Esophagus squamous epithelium (tissue), 5 donors: ENCODE measurements around the gene GRB7. TPM values are rescaled to one million over a fixed set of nuclear protein-coding genes. Genes with fewer than 3 reads are reported as not detected.

Source experiments
- DNase-seq: peaks from one replicate; lab custom pipeline; 2025; lab: John Stamatoyannopoulos, UW
- H3K27ac ChIP-seq, 4 donors: fragments of 200-600 bp; sonication (generic); one replicate each; pipeline ENCODE4 v1.5.1; 2016 to 2019; ENCODE audit warnings: mild to moderate bottlenecking in 1 of 4
- H3K27me3 ChIP-seq, 4 donors: fragments of 200-600 bp; sonication (generic); 1 replicate in 3 of 4; 2 replicates in 1 of 4; pipeline versions ENCODE4 v1.5.1 to v1.6.0; 2017 to 2021; ENCODE audit warnings: antibody characterized with exemption in 1 of 4
- H3K36me3 ChIP-seq, 3 donors: fragments of 200-600 bp; sonication (generic); one replicate each; pipeline ENCODE4 v1.5.1; 2016 to 2019
- H3K4me1 ChIP-seq, 3 donors: fragments of 200-600 bp; sonication (generic); one replicate each; pipeline ENCODE4 v1.5.1; 2017 to 2019
- H3K4me3 ChIP-seq, 4 donors: fragments of 200-600 bp; sonication (generic); 1 replicate in 3 of 4; 2 replicates in 1 of 4; pipeline ENCODE4 v1.5.1; 2016 to 2019; ENCODE audit warnings: mild to moderate bottlenecking in 2 of 4, moderate library complexity in 1 of 4
- H3K9me3 ChIP-seq, 3 donors: fragments of 200-600 bp; sonication (generic); one replicate each; pipeline ENCODE4 v1.5.1; 2016 to 2019
- CTCF ChIP-seq, 6 experiments: fragments of 450-650 bp in 4 of 6; fragments of 200-600 bp in 2 of 6; sonication (generic) in 2 of 6; IDR thresholded peaks; one replicate each; pipeline ENCODE4 v1.5.1; 2016 to 2019; ENCODE audit warnings: antibody characterized with exemption in 6 of 6, mild to moderate bottlenecking in 4 of 6, moderate library complexity in 4 of 6
- POLR2A ChIP-seq, 4 donors: fragments of 450-650 bp; IDR thresholded peaks; one replicate each; pipeline ENCODE4 v1.6.1; 2017; ENCODE audit warnings: antibody characterized with exemption in 4 of 4, mild to moderate bottlenecking in 4 of 4, moderate library complexity in 3 of 4
- WGBS, 2 donors: methylation state at CpG; one replicate each; pipeline ENCODE4 v1.1.5; 2018; 5-methylcytosine and 5-hydroxymethylcytosine counted together
- intact Hi-C: fragments of 100-400 bp; cut with DNase I; formaldehyde crosslinking; loops from one replicate; pipeline ENCODE4 v1.15.0; 2022
- total RNA-seq, 4 donors: library from RNA; depleted of rRNA; stranded (reverse); fragments of >200 nt; gene quantifications; one replicate each; pipeline ENCODE4 v1.1.0, GENCODE V29; 2016
- donor health status: DM: yes; HTN: yes; CAD: no.

GRB7 gene
- total RNA-seq, 4 donors from 2014 or later: 25.1 to 62.1 (median 55.9) TPM

GRCh38 chr17:39772987-39773934 lies 35.5 kb downstream of the GRB7 start:
- 58 to 85% methylated on average over 5 to 7 of the region's 7 CpGs for WGBS, 2 donors
- intact Hi-C loops: no loop called here
- Histone ChIP-seq H3K4me1 (peaks cover 0 to 30% (median 0%) of the 10 kb centered on the region in 3 donors), H3K4me3 (peak overlapping the region in 1 of 4 donors; percentile 6), H3K36me3 (no peaks in the 10 kb centered on the region), H3K27me3 (peaks cover 0 to 11% (median 0%) of the 10 kb centered on the region in 4 donors), H3K9me3 (no peaks in the 10 kb centered on the region), H3K27ac (peak overlapping the region in 3 of 4 donors; percentile 31 to 69 (median 66))
- TF ChIP-seq POLR2A (IDR thresholded peaks at IDR 0.05) (no peak), CTCF (IDR thresholded peaks at IDR 0.05) (no peak)
- DNase-seq: no peak

GRCh38 chr17:39774047-39774446 lies 36.3 kb downstream of the GRB7 start:
- no peaks in the 10 kb centered on the region for H3K9me3 ChIP-seq
- 60 to 72% methylated on average over 4 of the region's 4 CpGs for WGBS, 2 donors
- H3K36me3 ChIP-seq: no peaks in the 10 kb centered on the region
- peak overlapping the region in 3 of 4 donors; percentile 31 to 66 (median 49) for H3K27ac ChIP-seq
- TF ChIP-seq POLR2A (IDR thresholded peaks at IDR 0.05) (no peak), CTCF (IDR thresholded peaks at IDR 0.05) (no peak)
- peak overlapping the region in 2 of 4 donors; percentile 3 to 4 for H3K4me3 ChIP-seq
- intact Hi-C loops: no loop called here
- no peak for DNase-seq
- H3K27me3 ChIP-seq: peaks cover 0 to 11% (median 0%) of the 10 kb centered on the region in 4 donors
- H3K4me1 ChIP-seq: peaks cover 0 to 30% (median 0%) of the 10 kb centered on the region in 3 donors

DNA sequence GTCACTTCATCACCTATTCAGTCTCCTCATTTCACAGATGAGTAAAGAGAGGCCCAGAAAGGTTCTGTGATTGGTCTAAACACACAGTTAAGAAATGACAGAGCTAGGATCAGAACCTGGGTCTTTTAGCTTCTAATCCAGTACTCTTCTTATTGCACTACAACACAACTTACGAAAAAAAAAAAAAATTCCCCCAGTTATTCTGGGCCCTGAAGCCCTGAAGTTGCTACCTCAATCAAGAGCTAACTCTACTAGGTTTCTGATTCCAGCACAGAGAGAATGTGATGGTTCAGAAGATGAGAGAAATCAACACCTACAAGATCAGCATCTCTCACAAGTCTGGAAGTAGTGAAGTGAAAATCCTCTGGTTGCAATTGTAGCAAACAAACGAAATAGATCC lies 37.3 kb downstream of the GRB7 start:
- H3K36me3 ChIP-seq: no peaks in the 10 kb centered on the region
- H3K9me3 ChIP-seq: no peaks in the 10 kb centered on the region
- 76 to 80% methylated on average over 2 of the region's 2 CpGs for WGBS, 2 donors
- intact Hi-C loops: no loop called here
- TF ChIP-seq CTCF (IDR thresholded peaks at IDR 0.05) (no peak), POLR2A (IDR thresholded peaks at IDR 0.05) (no peak)
- peak overlapping the region in 3 of 4 donors; percentile 5 to 49 (median 25) for H3K4me3 ChIP-seq
- peak overlapping the region in 2 of 4 donors; percentile 14 to 66 for H3K27ac ChIP-seq
- no peak for DNase-seq
- peaks cover 0 to 23% (median 0%) of the 10 kb centered on the region in 3 donors for H3K4me1 ChIP-seq
- H3K27me3 ChIP-seq: peaks cover 0 to 15% (median 0%) of the 10 kb centered on the region in 4 donors

DNA sequence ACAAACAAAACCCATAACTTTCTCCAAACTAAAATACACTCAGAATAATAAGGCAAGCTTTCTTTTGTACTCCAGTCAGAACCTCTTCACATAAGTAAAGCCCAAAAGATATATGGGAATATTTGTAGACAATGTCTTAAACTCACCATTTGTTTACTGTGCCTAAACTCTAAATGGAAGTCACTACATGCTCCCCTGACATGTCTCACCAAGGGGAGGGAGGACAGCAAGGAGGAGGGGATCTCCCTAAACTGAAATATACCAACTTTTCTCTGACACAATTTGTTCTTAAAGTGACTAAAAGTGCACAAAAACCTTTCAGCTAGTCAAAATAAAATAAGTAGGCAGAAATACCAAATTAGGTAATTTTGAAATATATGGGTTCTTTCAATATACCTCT lies 38.5 kb downstream of the GRB7 start:
- peaks cover 0 to 15% (median 0%) of the 10 kb centered on the region in 4 donors for H3K27me3 ChIP-seq
- H3K4me1 ChIP-seq: peaks cover 0 to 16% (median 0%) of the 10 kb centered on the region in 3 donors
- peak overlapping the region in 2 of 4 donors; percentile 7 to 56 for H3K27ac ChIP-seq
- TF ChIP-seq CTCF (IDR thresholded peaks at IDR 0.05) (no peak), POLR2A (IDR thresholded peaks at IDR 0.05) (no peak)
- DNase-seq: no peak
- peak overlapping the region in 2 of 4 donors; percentile 25 to 49 for H3K4me3 ChIP-seq
- intact Hi-C loops: no loop called here
- H3K36me3 ChIP-seq: no peaks in the 10 kb centered on the region
- H3K9me3 ChIP-seq: no peaks in the 10 kb centered on the region
